GM19463 (cell line): ENCODE results near the gene DNAH5.

Experiments used
- ATAC-seq: cut with Tn5 transposase; IDR thresholded peaks from one replicate; pipeline ENCODE4 v1.9.1; 2021; ENCODE audit warnings: mild to moderate bottlenecking, moderate library complexity; ENCODE audit not compliant: unreplicated experiment

The DNAH5 gene

DNA sequence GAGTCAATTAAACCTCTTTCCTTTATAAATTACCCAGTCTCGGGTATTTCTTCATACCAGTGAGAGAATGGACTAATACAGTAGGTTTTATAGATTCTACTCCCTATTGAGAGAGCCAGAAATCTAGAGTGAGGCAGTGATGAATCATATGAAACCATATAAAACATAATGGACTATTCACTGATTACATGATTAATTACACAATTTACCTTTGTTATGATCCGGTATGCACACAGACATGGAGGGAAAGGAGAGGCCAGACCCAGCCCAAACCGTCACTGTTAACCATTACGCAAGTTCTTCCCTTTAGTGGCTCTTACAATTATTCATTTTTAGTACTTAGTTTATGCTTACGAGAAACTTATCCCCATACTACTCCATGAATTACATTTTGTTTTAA, 205.0 kb downstream of the DNAH5 start:
- no peak for ATAC-seq

GRCh38 chr5:13735691-13736090, 208.8 kb downstream of the DNAH5 start:
- ATAC-seq = no peak

GRCh38 chr5:13731121-13731628, 213.3 kb downstream of the DNAH5 start:
- no peak for ATAC-seq

DNA sequence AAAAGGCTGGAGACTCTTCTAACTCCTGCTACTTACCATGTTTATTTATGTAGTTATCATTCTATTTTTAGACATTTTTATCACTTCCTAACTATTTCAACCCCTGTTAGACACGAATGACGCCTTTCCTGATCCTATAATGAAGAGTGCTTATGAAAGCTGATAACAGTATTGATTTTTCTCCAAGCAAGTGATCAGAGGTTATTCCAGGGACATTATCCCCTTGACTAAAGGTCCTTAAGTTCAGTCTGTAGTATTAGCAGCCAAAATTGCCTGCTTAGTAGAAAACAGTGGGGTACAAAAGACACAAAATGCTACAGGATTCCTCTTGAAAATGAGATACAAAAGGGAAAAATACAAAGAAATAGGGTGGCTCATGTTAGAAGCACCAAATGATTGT, 235.6 kb downstream of the DNAH5 start:
- ATAC-seq = no peak

DNA sequence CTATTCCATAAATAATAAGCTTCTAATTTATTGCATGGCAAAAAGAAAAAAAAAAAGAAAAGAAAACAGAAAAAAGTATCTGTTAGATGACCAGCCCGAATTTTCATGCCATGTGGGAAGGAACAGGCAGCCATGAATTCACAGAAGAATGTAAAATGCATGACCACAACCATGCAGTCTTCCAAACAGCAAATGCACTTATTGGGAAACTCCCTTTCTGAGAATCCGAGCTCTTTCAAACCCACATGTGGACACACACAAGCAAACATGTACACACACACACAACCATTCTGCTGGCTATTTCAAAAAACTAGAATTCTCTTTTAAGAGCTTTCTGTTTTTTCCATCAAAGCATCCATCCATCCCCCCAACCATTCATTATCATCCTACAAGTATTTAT, 236.1 kb downstream of the DNAH5 start:
- no peak for ATAC-seq

- ATAC-seq = no peak
These were observed 240.1 kb downstream of the DNAH5 start for GRCh38 chr5:13704396-13704795.

GRCh38 chr5:13700626-13701025, 243.9 kb downstream of the DNAH5 start:
- no peak for ATAC-seq

DNA sequence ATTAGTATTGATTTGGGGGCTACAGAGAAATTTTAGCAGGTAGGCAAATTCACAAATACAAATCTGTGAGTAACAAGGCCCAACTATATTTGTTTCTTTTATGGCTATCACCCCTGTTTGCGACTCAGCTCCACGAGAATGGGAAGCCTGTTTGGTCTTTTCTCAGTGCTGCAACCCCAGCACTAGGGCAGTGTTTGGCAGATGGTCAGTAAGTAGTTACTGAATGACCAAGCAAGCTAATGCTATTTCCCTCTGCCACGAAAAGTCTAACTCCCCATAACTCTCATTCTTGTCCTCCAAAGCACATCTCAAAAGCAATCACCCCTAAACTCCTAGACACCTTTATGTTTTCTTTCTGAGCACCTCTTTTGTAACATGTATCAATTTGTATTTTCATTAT, 245.6 kb downstream of the DNAH5 start:
- no peak for ATAC-seq

- ATAC-seq = no peak
These were observed 249.3 kb downstream of the DNAH5 start for GRCh38 chr5:13695076-13695712.

GRCh38 chr5:13692172-13692571, 252.3 kb downstream of the DNAH5 start:
- no peak for ATAC-seq

DNA sequence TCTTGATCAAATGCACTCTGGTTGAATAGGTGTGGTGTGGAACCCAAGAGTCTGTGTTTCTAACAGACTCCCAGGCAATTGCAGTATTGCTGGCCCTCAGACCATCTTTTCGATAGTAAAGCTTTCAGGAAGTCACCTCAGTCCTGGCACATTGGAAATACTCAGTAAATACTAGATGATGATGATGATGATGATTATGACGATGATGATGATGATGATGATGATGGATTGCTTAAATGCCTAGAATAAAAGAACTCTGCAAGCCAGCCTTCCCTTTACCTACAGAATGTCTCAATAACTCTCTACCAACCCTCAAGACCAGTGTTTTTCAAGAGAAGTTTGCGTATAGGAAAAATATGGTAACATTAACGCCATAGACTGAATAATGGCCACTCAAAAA, 268.0 kb downstream of the DNAH5 start:
- ATAC-seq = no peak

DNA sequence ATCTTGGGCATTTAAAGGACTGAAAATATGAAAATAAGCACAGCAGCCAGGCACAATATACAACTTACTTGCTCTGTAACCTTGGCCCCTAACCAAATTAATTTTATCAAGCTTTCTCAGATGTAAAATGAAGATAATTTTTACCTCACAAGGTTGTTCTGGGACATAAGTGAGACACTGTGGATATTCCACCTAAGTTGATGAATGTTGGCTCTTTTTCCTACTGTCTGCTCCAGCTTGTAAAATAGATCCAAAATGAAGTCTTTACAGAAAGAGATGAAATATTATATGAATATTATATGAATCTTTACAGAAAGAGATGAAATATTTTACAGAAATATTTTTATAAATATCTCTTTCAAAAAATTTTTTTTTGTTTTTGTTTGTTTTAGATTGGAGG, 270.1 kb downstream of the DNAH5 start:
- no peak for ATAC-seq

DNA sequence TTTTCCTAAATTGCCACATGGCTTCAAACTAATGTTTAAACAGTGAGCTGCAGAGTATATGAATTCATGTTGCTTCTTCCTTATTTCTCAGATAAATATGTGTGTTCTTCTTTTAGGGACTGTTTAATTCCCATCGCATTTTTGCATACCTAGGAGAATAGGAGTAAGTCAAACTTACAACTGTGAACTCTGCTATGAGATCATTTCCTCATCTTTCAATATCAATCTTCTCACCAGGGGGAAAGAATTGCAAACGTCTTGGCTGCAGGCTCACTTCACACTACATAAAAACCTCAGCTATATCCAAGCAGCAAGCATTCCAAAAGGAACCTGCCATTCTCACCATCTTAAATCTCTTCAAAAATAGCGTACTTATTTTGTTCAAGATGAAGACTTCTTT, 271.0 kb downstream of the DNAH5 start:
- no peak for ATAC-seq

DNA sequence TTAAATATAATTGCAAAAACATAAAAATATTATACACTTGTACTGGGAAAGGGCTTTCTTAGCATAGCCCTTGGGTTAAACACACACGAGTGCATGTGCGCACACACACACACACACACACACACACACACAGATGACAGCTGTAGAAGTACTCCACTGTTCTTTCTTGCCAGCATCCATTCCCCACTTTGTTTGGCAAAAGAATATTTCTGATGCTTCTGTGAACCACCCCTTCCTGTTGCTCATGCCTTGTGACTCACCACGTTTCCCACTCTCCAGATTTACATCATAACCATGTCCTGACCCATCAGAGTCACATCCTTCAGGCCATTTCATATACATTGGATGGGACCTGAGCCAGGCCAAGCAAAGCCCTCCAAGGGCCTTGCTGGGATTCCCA, 280.1 kb downstream of the DNAH5 start:
- ATAC-seq = no peak

- ATAC-seq = no peak
These were observed 281.9 kb downstream of the DNAH5 start for GRCh38 chr5:13662626-13663025.

GRCh38 chr5:13661272-13661671, 283.2 kb downstream of the DNAH5 start:
- no peak for ATAC-seq

GRCh38 chr5:13660072-13660471, 284.4 kb downstream of the DNAH5 start:
- ATAC-seq = no peak

GRCh38 chr5:13659391-13659790, 285.1 kb downstream of the DNAH5 start:
- ATAC-seq = no peak

DNA sequence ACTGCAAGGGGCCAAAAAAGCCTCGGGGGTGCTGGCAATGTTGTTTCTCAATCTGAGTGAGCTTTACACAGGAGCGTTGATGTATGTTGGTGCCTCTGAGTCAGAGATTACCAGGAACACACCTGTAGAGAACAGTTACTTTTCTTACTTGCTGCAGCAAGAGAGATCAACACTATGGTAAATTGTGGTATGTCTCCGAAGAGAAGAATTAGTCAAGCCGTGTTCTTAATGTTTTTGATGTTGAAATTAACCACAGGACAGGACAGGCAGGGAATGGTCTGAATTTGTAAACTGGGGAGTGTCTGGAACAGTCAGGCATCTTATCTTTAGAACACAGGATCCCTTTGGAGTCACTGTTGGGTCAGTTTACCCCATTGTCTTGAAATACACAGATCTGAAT, 285.7 kb downstream of the DNAH5 start:
- no peak for ATAC-seq

DNA sequence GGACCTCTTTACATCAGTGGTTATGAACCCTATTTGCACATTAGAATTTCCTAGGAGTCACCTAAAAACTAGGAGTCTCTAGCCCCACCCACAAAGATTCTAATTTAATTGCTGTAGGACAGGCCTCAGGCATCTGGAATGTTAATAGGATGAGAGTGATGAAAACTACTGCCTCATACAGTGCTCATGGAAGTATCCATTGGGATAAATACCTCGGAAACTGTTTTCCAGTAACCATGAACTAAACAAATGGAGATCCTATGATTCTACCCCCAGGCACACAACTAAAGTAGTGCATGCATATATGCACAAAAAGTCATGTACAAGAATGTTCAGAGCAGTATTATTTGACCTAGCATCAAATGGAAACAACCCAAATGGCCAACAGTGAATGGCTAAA, 286.3 kb downstream of the DNAH5 start:
- ATAC-seq = no peak

DNA sequence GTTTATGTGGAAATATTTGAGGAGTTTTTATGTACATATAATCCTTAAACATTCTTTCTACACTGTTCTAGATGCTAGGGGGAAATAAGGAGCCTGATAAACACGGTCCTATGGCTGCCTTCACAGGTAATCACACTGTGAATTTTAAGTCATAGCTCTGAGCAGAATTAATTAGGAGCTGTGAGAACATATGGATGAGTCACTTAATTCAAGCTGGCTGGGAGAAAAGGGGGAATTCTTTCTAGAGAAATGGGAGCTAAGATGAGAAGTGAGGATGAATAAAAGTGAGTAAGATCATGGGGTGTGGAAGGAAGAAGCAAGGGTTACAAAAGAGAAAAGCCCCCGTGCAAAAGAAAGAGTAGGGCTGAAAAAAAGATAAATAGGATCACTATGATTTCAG, 290.8 kb downstream of the DNAH5 start:
- ATAC-seq = no peak

GRCh38 chr5:13649656-13650055, 294.8 kb downstream of the DNAH5 start:
- ATAC-seq = no peak

GRCh38 chr5:13648822-13649221, 295.7 kb downstream of the DNAH5 start:
- no peak for ATAC-seq
